ENCODE data around the gene FIGNL1.

DNA sequence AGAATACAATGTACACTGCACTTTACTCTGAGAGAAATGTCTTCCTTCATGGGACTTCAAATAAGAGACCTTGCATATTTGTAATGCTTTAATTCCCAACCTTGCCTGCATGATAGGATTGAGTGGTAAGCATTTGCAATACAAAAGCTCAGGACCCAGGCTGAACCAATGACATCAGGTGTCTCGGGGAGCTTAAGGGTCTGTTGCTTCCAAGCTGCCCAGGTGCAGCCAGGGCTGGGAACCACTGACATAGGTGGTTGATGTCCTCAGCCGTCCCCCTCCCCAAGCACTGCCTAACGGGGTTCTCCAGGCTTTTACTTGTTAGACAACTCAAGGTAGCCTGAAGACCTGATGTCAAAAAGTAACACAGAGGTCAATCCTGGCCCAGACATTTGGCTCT, 29.1 kb downstream of the FIGNL1 start:
- TF ChIP-seq, protein P1, sequence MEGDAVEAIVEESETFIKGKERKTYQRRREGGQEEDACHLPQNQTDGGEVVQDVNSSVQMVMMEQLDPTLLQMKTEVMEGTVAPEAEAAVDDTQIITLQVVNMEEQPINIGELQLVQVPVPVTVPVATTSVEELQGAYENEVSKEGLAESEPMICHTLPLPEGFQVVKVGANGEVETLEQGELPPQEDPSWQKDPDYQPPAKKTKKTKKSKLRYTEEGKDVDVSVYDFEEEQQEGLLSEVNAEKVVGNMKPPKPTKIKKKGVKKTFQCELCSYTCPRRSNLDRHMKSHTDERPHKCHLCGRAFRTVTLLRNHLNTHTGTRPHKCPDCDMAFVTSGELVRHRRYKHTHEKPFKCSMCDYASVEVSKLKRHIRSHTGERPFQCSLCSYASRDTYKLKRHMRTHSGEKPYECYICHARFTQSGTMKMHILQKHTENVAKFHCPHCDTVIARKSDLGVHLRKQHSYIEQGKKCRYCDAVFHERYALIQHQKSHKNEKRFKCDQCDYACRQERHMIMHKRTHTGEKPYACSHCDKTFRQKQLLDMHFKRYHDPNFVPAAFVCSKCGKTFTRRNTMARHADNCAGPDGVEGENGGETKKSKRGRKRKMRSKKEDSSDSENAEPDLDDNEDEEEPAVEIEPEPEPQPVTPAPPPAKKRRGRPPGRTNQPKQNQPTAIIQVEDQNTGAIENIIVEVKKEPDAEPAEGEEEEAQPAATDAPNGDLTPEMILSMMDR (IDR thresholded peaks at IDR 0.05) = no peak
- no peak for TF ChIP-seq EZH2 (IDR thresholded peaks at IDR 0.05; ENCODE audit: borderline replicate concordance, insufficient read depth, low read depth, low read length, poor library complexity, severe bottlenecking)

Measured in B cell (primary cell).